GM21367 (cell line): ENCODE results near the gene CAPN2.
A peak's percentile ranks its signal among the peaks of the same experiment; 100 is the strongest.

Experiments used
- ATAC-seq: cut with Tn5 transposase; IDR thresholded peaks from one replicate; pipeline ENCODE4 v1.9.1; 2021; ENCODE audit not compliant: unreplicated experiment

CAPN2 gene

GRCh38 chr1:223758734-223759133, 46.4 kb downstream of the CAPN2 start:
- ATAC-seq, result no peak

DNA sequence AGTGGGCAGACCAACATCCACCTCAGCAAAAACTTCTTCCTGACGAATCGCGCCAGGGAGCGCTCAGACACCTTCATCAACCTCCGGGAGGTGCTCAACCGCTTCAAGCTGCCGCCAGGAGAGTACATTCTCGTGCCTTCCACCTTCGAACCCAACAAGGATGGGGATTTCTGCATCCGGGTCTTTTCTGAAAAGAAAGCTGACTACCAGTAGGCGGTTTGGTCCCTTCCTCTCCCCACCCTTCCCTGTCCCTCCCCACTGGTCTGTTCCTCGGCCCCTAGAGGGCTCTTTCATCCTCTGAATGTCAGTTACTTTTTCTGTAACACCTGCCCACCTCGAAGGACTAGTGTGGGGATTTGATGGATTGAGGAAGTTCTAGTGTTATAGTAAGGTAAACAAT, 46.9 kb downstream of the CAPN2 start:
- ATAC-seq, result no peak

- no peak for ATAC-seq
Measured at GRCh38 chr1:223760833-223761232, 48.5 kb downstream of the CAPN2 start.

DNA sequence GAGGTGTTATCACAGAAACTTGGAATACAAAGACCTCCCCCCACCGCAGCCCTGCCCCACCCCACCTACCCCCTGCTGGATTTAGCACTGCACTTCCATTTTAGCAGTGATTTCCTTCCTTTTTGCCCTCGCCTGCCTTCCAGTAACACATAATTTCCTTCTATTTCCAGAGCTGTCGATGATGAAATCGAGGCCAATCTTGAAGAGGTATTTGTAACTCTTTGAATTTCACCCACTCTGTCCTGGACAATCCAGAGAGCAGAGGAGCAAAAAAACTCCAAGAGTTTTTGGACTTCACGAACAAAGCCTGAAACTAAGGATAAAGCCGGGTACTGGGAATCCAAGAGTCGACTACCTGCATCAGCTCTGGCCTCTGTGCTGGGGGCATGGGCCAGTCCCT, 49.1 kb downstream of the CAPN2 start:
- ATAC-seq, result no peak

- ATAC-seq, result no peak
Measured at GRCh38 chr1:223763251-223763650, 50.9 kb downstream of the CAPN2 start.

DNA sequence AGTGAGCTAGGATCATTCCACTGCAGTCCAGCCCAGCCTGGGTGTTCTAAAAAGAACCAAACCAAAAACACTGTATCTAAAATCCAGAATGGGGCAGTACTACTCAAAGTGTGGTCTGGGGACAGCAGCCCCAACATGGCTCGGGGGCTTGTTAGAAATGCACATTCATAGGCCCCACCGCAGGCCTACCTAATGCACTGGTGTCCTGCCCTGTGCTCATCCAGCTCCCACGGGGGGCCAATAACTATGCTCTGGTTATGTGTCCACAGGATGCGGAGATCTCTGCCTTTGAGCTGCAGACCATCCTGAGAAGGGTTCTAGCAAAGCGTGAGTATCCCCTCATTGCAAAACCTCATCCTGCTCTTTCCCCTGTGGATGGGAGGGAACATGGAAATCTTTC, 51.5 kb downstream of the CAPN2 start:
- no peak for ATAC-seq

- ATAC-seq, result no peak
Measured at GRCh38 chr1:223765036-223765718, 52.8 kb downstream of the CAPN2 start.

GRCh38 chr1:223765719-223766340, 53.5 kb downstream of the CAPN2 start:
- ATAC-seq, result no peak

- no peak for ATAC-seq
Measured at GRCh38 chr1:223770621-223771315, 58.4 kb downstream of the CAPN2 start.

DNA sequence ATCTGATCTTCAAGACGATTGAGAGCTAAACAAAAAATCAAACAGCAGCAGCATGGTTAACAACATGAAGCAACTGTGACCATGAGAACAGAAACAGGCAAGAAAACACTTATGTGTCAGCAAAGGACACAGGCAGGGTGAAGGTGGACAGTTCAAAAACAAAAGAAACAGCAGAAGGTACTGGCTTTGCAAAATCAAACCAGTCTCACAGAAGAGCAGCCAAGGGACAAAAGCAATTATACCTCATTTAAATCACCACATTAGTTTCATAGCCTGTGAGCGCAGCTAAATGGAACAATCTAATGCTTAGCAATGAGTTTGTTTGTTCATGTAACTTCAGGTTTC, 59.1 kb downstream of the CAPN2 start:
- ATAC-seq, result no peak

DNA sequence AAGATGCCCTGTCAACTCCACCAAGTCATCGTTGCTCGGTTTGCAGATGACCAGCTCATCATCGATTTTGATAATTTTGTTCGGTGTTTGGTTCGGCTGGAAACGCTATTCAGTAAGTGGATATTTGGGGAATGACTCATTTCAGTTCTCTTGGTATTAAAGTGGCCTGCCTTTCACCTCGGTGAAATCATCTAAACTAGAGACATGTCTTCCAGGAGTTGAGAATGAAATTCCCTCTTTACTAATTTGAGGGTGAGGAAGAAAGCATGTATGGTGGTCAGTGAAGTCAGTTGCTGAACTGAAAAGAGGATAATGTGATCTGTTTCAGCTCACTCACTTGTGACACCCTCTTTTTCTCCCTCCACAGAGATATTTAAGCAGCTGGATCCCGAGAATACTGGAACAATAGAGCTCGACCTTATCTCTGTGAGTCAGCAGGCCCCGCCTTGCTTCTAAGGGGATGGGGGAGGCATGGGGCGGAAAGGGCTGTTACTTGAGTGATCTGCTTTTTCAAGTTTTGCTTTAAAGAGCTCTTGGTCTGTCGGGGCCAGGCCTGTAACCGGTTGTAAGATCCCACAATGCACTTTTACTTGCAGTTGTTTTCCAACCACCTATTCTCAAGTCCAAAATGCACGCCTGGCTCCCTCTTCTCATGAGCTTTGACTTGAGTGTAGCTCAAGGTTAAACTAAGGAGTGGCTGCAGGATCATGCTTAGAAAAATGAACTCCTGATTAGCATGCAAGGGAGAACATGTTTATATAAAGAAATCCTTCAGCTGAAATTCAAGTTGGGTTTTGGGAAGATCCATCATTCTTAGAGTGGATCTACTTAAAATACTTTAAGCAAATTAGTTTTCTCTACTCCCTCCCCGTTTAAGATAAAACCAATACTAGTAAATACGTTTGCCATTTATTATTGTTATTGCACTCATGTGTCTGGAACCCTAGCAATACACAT, 59.8 kb downstream of the CAPN2 start:
- ATAC-seq, result no peak

GRCh38 chr1:223772771-223773160, 60.4 kb downstream of the CAPN2 start:
- no peak for ATAC-seq

DNA sequence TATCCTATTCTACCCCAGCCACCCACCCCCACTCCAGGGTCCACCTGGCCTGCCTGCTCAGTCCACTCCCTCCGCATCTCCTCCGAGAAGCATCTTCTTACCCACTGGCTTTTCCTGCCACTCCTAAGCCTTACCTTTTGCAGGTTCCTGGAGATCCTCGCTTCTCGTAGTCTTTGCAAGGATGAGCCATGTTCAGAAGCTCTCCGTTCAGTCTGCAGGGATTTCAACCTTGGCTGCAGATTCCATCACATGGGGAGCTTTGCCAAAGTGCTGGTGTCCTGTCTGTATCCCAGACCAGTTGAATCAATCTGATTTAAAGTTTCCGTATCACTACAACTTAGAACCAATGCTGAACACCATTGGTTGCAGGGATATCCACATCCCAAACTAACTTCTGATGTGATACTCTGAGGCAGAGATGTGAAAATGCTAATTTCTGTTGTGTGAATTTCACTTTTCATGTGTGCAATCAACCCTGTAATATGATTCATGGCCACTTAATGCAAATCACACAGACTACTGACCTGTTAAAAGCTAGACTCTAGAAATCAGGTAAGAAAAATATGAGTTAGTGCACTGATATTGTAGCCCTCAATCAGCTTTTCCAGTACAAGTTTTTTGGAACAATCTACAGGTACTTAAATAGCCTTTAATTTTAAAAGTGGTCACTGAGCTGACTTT, 61.9 kb downstream of the CAPN2 start:
- ATAC-seq, result no peak

- ATAC-seq, result no peak
Measured at GRCh38 chr1:223775054-223775453, 62.7 kb downstream of the CAPN2 start.

- no peak for ATAC-seq
Measured at GRCh38 chr1:223775711-223776074, 63.4 kb downstream of the CAPN2 start.

- peak; percentile 42 for ATAC-seq
Measured at GRCh38 chr1:223776075-223776814, 63.9 kb downstream of the CAPN2 start.

- no peak for ATAC-seq
Measured at GRCh38 chr1:223776826-223777454, 64.6 kb downstream of the CAPN2 start.

DNA sequence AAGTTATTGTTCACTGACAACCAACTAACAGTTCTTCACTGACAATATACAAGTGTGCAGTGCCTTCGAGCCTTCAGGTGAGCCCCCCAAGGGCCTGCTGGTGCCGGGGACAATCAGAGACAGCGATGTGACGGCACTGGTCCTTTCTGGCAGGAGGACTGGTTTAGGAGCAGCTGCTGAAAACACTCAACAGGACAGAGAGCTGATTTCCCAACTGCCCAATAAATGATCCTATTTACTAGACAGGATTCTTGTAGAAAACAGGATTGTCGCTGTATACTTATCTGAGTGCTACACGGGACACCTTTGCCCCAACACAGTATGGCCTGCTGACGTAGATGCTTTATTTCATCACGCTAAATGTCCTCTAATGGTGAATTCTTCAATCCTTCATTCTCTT, 68.0 kb downstream of the CAPN2 start:
- ATAC-seq, result no peak

DNA sequence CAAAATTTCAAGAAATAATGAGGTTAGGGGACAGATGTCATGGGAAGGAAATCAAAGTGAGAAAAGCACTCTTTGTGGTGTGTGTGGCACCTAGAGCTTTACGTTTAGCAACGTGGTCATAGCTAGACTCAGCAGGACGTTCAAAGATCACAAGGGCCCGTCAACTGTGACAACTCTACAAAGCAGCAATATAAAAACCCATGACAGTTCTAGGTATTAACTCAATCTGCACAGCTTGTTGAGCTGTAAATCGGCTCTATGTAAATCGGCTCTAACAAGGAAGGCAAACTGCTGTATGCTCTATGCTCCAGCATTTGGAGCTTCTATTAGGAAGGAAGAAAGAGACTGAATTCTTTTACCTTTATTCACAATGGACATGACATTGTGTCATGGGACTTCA, 68.6 kb downstream of the CAPN2 start:
- no peak for ATAC-seq

GRCh38 chr1:223783676-223784075, 71.3 kb downstream of the CAPN2 start:
- ATAC-seq, result no peak
